GM18517 (cell line): ENCODE data around the gene ATP6V0B.

Source experiments
- ATAC-seq: cut with Tn5 transposase; IDR thresholded peaks from one replicate; pipeline ENCODE4 v1.9.1; 2021; ENCODE audit warnings: mild to moderate bottlenecking, moderate library complexity; ENCODE audit not compliant: unreplicated experiment

ATP6V0B gene

GRCh38 chr1:43945674-43946235 is 29.0 kb upstream of the ATP6V0B start:
- ATAC-seq = no peak

GRCh38 chr1:43946236-43947060 is 28.3 kb upstream of the ATP6V0B start, which contains the start of gene IPO13:
IPO13 (plus strand) TSS chr1:43946950; CDS start chr1:43947601, 651 bp downstream.
- peak; percentile 92 for ATAC-seq

- ATAC-seq = no peak
These were observed 27.5 kb upstream of the ATP6V0B start for GRCh38 chr1:43947061-43947873.

- no peak for ATAC-seq
These were observed 26.8 kb upstream of the ATP6V0B start for GRCh38 chr1:43947874-43948437.

GRCh38 chr1:43949678-43950077 is 25.1 kb upstream of the ATP6V0B start:
- ATAC-seq = no peak

GRCh38 chr1:43951021-43951985 is 23.5 kb upstream of the ATP6V0B start:
- ATAC-seq = no peak

GRCh38 chr1:43952731-43953346 is 21.9 kb upstream of the ATP6V0B start:
- ATAC-seq = no peak

GRCh38 chr1:43953361-43953760 is 21.4 kb upstream of the ATP6V0B start:
- no peak for ATAC-seq

- ATAC-seq = no peak
These were observed 20.7 kb upstream of the ATP6V0B start for GRCh38 chr1:43954036-43954435.

GRCh38 chr1:43956234-43956633 is 18.5 kb upstream of the ATP6V0B start:
- no peak for ATAC-seq

- ATAC-seq = no peak
These were observed 17.2 kb upstream of the ATP6V0B start for GRCh38 chr1:43957407-43958040.

GRCh38 chr1:43958351-43959255 is 16.2 kb upstream of the ATP6V0B start:
- ATAC-seq = no peak

GRCh38 chr1:43960798-43961197 is 14.0 kb upstream of the ATP6V0B start:
- ATAC-seq = no peak

GRCh38 chr1:43961692-43962091 is 13.1 kb upstream of the ATP6V0B start:
- ATAC-seq = no peak

GRCh38 chr1:43962324-43962723 is 12.4 kb upstream of the ATP6V0B start:
- no peak for ATAC-seq

GRCh38 chr1:43963006-43963405 is 11.8 kb upstream of the ATP6V0B start:
- ATAC-seq = no peak

GRCh38 chr1:43963890-43964289 is 10.9 kb upstream of the ATP6V0B start:
- ATAC-seq = no peak

GRCh38 chr1:43965316-43965715 is 9.4 kb upstream of the ATP6V0B start:
- no peak for ATAC-seq
